SK-N-SH (cell line): ENCODE results near the gene COQ10B. TPM values are rescaled to one million over a fixed set of nuclear protein-coding genes. Genes with fewer than 3 reads are reported as not detected.
A peak's percentile ranks its signal among the peaks of the same experiment; 100 is the strongest.

ENCODE experiments used
- CTCF ChIA-PET: fragments of 300-600, 350-600 bp; formaldehyde crosslinking; extraction: SDS; loops from one replicate; lab custom pipeline; 2021; lab: Yijun Ruan, JAX
- POLR2A ChIA-PET: fragments of 350-600 bp; sonication (Branson Sonifier 250); formaldehyde crosslinking; extraction: SDS; loops from one replicate; lab custom pipeline; 2020; ENCODE audit warnings: antibody characterized with exemption, inconsistent platforms; lab: Yijun Ruan, JAX
- DNase-seq: peaks from one replicate; pipeline ENCODE4 v3.0.0; 2012
- H2AFZ ChIP-seq: fragments of 200-600 bp; sonication (generic); 2 replicates; pipeline ENCODE4 v1.8.1; 2016; ENCODE audit warnings: antibody characterized with exemption, mild to moderate bottlenecking, low read depth
- H3F3A ChIP-seq: fragments of 200-600 bp; sonication (generic); replicated peaks from 2 replicates; pipeline ENCODE3; 2016; ENCODE audit warnings: antibody characterized with exemption, mild to moderate bottlenecking; ENCODE audit not compliant: insufficient read depth
- H3K27ac ChIP-seq, 2 experiments: fragments of 200-500 bp in 1 of 2; fragments of 200-600 bp in 1 of 2; sonication (Bioruptor generic) in 1 of 2; sonication (generic), shearing (Covaris generic) in 1 of 2; 2 replicates each; pipeline versions ENCODE4 v1.5.1 to v1.6.1; 2014 to 2016; ENCODE audit warnings: low read depth in 2 of 2, inconsistent platforms in 1 of 2, low read length in 1 of 2, mild to moderate bottlenecking in 1 of 2, mixed read lengths in 1 of 2
- H3K27me3 ChIP-seq: fragments of 200-600 bp; sonication (generic), shearing (Covaris generic); 2 replicates; pipeline ENCODE4 v1.6.1; 2016; ENCODE audit warnings: mixed run types; ENCODE audit not compliant: insufficient read depth
- H3K36me3 ChIP-seq, 2 experiments: fragments of 200-500 bp in 1 of 2; fragments of 200-600 bp in 1 of 2; sonication (Bioruptor generic) in 1 of 2; sonication (generic) in 1 of 2; replicated peaks in 1 of 2; 2 replicates each; pipeline versions ENCODE3 to v1.5.1; 2014 to 2016; ENCODE audit warnings: low read length in 1 of 2, mild to moderate bottlenecking in 1 of 2; ENCODE audit not compliant: insufficient read depth in 2 of 2, control insufficient read depth in 1 of 2
- H3K4me1 ChIP-seq, 2 experiments: fragments of 200-500 bp in 1 of 2; fragments of 200-600 bp in 1 of 2; sonication (Bioruptor generic) in 1 of 2; sonication (generic), shearing (Covaris generic) in 1 of 2; 2 replicates each; pipeline versions ENCODE4 v1.5.1 to v1.6.1; 2014 to 2016; ENCODE audit warnings: low read depth in 1 of 2, low read length in 1 of 2, mixed run types in 1 of 2; ENCODE audit not compliant: insufficient read depth in 2 of 2, control insufficient read depth in 1 of 2
- H3K4me2 ChIP-seq: fragments of 200-600 bp; sonication (generic), shearing (Covaris generic); 2 replicates; pipeline ENCODE4 v1.6.1; 2017; ENCODE audit warnings: mixed run types
- H3K4me3 ChIP-seq, 2 experiments: fragments of 200-500 bp in 1 of 2; fragments of 200-600 bp in 1 of 2; sonication (Bioruptor generic) in 1 of 2; sonication (generic), shearing (Covaris generic) in 1 of 2; 2 replicates each; pipeline versions ENCODE4 v1.5.1 to v1.8.1; 2014 to 2016; ENCODE audit warnings: low read depth in 2 of 2, inconsistent platforms in 1 of 2, low read length in 1 of 2, mild to moderate bottlenecking in 1 of 2, mixed read lengths in 1 of 2, moderate library complexity in 1 of 2
- H3K79me2 ChIP-seq: fragments of 200-600 bp; sonication (generic); 2 replicates; pipeline ENCODE4 v1.8.1; 2017; ENCODE audit warnings: mild to moderate bottlenecking; ENCODE audit not compliant: insufficient read depth
- H3K9ac ChIP-seq: fragments of 200-600 bp; sonication (generic); 2 replicates; pipeline ENCODE4 v1.6.1; 2017; ENCODE audit warnings: mixed run types
- H3K9me2 ChIP-seq: fragments of 200-600 bp; sonication (generic); 2 replicates; pipeline ENCODE4 v1.6.1; 2017; ENCODE audit warnings: mixed run types
- H3K9me3 ChIP-seq: fragments of 200-600 bp; sonication (generic); 2 replicates; pipeline ENCODE4 v1.6.1; 2017; ENCODE audit warnings: mixed run types, mild to moderate bottlenecking, moderate library complexity
- H4K20me1 ChIP-seq: fragments of 200-600 bp; sonication (generic); 2 replicates; pipeline ENCODE4 v1.6.1; 2017; ENCODE audit warnings: mild to moderate bottlenecking, mixed run types; ENCODE audit not compliant: insufficient read depth
- CHD2 ChIP-seq: fragments of 150-350 bp; IDR thresholded peaks from 2 replicates; pipeline ENCODE4 v1.6.1; 2018; ENCODE audit warnings: low read length; ENCODE audit not compliant: partially characterized antibody
- CTCF ChIP-seq: fragments of 200-600 bp; sonication (generic); IDR thresholded peaks from 2 replicates; pipeline ENCODE4 v1.6.1; 2017; ENCODE audit warnings: antibody characterized with exemption, mild to moderate bottlenecking, moderate library complexity
- EP300 ChIP-seq, 2 experiments: IDR thresholded peaks; 2 replicates each; pipeline versions ENCODE4 v1.4.0 to v1.6.1; 2012; ENCODE audit warnings: borderline replicate concordance in 1 of 2, low read depth in 1 of 2, low read length in 1 of 2
- EZH2phosphoT487 ChIP-seq: fragments of 200-600 bp; sonication (generic); IDR thresholded peaks from 2 replicates; pipeline ENCODE4 v1.6.1; 2017; ENCODE audit warnings: low read depth, mixed run types, mild to moderate bottlenecking, antibody characterized with exemption, moderate library complexity, borderline replicate concordance
- FOSL2 ChIP-seq: IDR thresholded peaks from 2 replicates; pipeline ENCODE4 v1.4.0; 2012; ENCODE audit warnings: low read depth, mild to moderate bottlenecking, moderate library complexity, borderline replicate concordance
- FOXJ3 ChIP-seq: sonication (generic); formaldehyde crosslinking; IDR thresholded peaks from 2 replicates; pipeline ENCODE4 v1.5.1; 2020; ENCODE audit warnings: mild to moderate bottlenecking, missing genetic modification reagents
- GATA2 ChIP-seq: sonication (generic); formaldehyde crosslinking; IDR thresholded peaks from 2 replicates; pipeline ENCODE4 v1.5.0; 2020; ENCODE audit warnings: mild to moderate bottlenecking, missing genetic modification reagents
- JUND ChIP-seq: IDR thresholded peaks from 2 replicates; pipeline ENCODE4 v1.4.0; 2012
- MEF2A ChIP-seq: IDR thresholded peaks from 2 replicates; pipeline ENCODE4 v1.4.0; 2012; ENCODE audit warnings: low read depth, borderline replicate concordance
- MXI1 ChIP-seq: IDR thresholded peaks from 2 replicates; pipeline ENCODE4 v1.6.1; 2012; ENCODE audit warnings: mild to moderate bottlenecking, low read depth, low read length, improper control_type of control experiment
- NRF1 ChIP-seq: IDR thresholded peaks from 2 replicates; pipeline ENCODE4 v1.6.1; 2012; ENCODE audit warnings: low read depth, mild to moderate bottlenecking, low read length
- RAD21 ChIP-seq: IDR thresholded peaks from 2 replicates; pipeline ENCODE4 v1.6.1; 2012; ENCODE audit warnings: mild to moderate bottlenecking, low read length
- RCOR1 ChIP-seq: fragments of 150-350 bp; IDR thresholded peaks from 2 replicates; pipeline ENCODE4 v1.6.1; 2017; ENCODE audit warnings: antibody characterized with exemption, low read length
- RXRA ChIP-seq: IDR thresholded peaks from 2 replicates; pipeline ENCODE4 v1.4.0; 2012; ENCODE audit warnings: low read depth, mild to moderate bottlenecking, borderline replicate concordance
- SIN3A ChIP-seq: IDR thresholded peaks from 2 replicates; pipeline ENCODE4 v1.6.1; 2012; ENCODE audit warnings: low read depth, mild to moderate bottlenecking, low read length, moderate library complexity, borderline replicate concordance
- SMC3 ChIP-seq: IDR thresholded peaks from 2 replicates; pipeline ENCODE4 v1.6.1; 2012; ENCODE audit warnings: low read depth, low read length, improper control_type of control experiment
- TAF1 ChIP-seq: IDR thresholded peaks from 2 replicates; pipeline ENCODE4 v1.6.1; 2012; ENCODE audit warnings: low read depth, mild to moderate bottlenecking, low read length, moderate library complexity, borderline replicate concordance
- TCF12 ChIP-seq: IDR thresholded peaks from 2 replicates; pipeline ENCODE4 v1.4.0; 2012
- USF1 ChIP-seq: IDR thresholded peaks from 2 replicates; pipeline ENCODE4 v1.4.0; 2012; ENCODE audit warnings: low read depth, borderline replicate concordance
- YY1 ChIP-seq: IDR thresholded peaks from 2 replicates; pipeline ENCODE4 v1.4.0; 2012; ENCODE audit warnings: low read depth, mild to moderate bottlenecking
- WGBS: methylation state at CpG from one replicate; pipeline ENCODE4 v1.1.6; 2017; ENCODE audit warnings: low lambda C conversion rate; 5-methylcytosine and 5-hydroxymethylcytosine counted together
- polyA plus RNA-seq, 3 experiments: library from polyadenylated mRNA; depleted of rRNA; stranded (reverse); fragments of >200 nt; gene quantifications; 2 replicates each; pipeline ENCODE4 v1.2.3, GENCODE V29; 2012
- TF ChIP-seq, protein P1 (sequence below): IDR thresholded peaks from 2 replicates; pipeline ENCODE4; 2012
- TF ChIP-seq, protein P2 (sequence below): fragments of 150-350 bp; IDR thresholded peaks from 2 replicates; pipeline ENCODE4 v1.6.1; 2017; ENCODE audit warnings: antibody characterized with exemption, low read length, low read depth, borderline replicate concordance
- TF ChIP-seq, protein P3 (sequence below): fragments of 150-350 bp; IDR thresholded peaks from 2 replicates; pipeline ENCODE4 v1.6.1; 2016; ENCODE audit warnings: mild to moderate bottlenecking, low read depth, low read length

The COQ10B gene
- polyA plus RNA-seq, 1 of the 3 experiments (the other 2 are of a cell fraction), result 3.6 TPM

- H3K36me3 ChIP-seq, result peaks cover 6 to 24% of the 10 kb centered on the region in 2 experiments
- ChIA-PET CTCF (no interaction called here), POLR2A (no interaction called here)
- H3K4me2 ChIP-seq, result no peak overlapping the region
- H3K4me3 ChIP-seq, result no peak overlapping the region
- peaks cover 14% of the 10 kb centered on the region for H3F3A ChIP-seq
- H3K4me1 ChIP-seq, result peaks cover 3 to 4% of the 10 kb centered on the region in 2 experiments; a peak in 3 of 4 replicates
- no peak for DNase-seq
- H3K27me3 ChIP-seq, result no peaks in the 10 kb centered on the region
- peaks cover 100% of the 10 kb centered on the region for H3K79me2 ChIP-seq
- no peaks in the 10 kb centered on the region for H3K9me2 ChIP-seq
- H4K20me1 ChIP-seq, result peaks cover 100% of the 10 kb centered on the region
- no peak overlapping the region for H3K9ac ChIP-seq
- no peak overlapping the region for H3K27ac ChIP-seq
- TF ChIP-seq RXRA, result no peak
- TF ChIP-seq, protein P1, sequence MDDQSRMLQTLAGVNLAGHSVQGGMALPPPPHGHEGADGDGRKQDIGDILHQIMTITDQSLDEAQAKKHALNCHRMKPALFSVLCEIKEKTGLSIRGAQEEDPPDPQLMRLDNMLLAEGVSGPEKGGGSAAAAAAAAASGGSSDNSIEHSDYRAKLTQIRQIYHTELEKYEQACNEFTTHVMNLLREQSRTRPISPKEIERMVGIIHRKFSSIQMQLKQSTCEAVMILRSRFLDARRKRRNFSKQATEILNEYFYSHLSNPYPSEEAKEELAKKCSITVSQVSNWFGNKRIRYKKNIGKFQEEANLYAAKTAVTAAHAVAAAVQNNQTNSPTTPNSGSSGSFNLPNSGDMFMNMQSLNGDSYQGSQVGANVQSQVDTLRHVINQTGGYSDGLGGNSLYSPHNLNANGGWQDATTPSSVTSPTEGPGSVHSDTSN, result no peak
- no peak for TF ChIP-seq CHD2
- TF ChIP-seq FOSL2, result no peak
- TF ChIP-seq FOXJ3 (CRISPR knock-in tag), result no peak
- TF ChIP-seq, protein P2, sequence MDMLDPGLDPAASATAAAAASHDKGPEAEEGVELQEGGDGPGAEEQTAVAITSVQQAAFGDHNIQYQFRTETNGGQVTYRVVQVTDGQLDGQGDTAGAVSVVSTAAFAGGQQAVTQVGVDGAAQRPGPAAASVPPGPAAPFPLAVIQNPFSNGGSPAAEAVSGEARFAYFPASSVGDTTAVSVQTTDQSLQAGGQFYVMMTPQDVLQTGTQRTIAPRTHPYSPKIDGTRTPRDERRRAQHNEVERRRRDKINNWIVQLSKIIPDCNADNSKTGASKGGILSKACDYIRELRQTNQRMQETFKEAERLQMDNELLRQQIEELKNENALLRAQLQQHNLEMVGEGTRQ, result no peak
- TF ChIP-seq TCF12, result no peak
- TF ChIP-seq CTCF, result no peak
- TF ChIP-seq RAD21, result no peak
- 95% methylated on average over 3 of the region's 3 CpGs for WGBS
- H3K9me3 ChIP-seq, result no peaks in the 10 kb centered on the region
- no peak overlapping the region for H2AFZ ChIP-seq
These were observed 25.4 kb upstream of the COQ10B start for GRCh38 chr2:197427986-197428385.

DNA sequence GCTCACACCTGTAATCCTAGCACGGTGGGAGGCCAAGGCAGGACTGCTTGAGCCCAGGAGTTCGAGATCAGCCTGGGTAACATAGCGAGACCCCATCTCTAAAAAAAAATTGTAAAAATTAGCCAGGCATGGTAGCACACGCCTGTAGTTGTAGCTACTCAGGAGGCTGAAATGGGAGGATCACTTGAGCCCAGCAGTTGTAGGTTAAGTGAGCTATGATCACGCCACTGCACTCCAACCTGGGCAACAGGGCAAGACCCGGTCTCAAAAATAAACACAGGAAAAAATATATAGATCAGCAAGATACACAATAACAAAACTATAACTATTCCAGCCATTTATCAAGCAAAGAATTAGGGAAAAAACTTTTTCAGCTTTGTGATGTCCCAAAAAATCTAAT, 21.5 kb upstream of the COQ10B start:
- H4K20me1 ChIP-seq, result peaks cover 71% of the 10 kb centered on the region
- POLR2A ChIA-PET, result no interaction called here
- TF ChIP-seq YY1 (no peak), SMC3 (no peak), MEF2A (no peak), GATA2 (no peak), EP300 (IDR thresholded peaks at IDR 0.05; ENCODE audit: borderline replicate concordance in 1 of 2, low read depth in 1 of 2, low read length in 1 of 2) (no peak), RCOR1 (no peak), MXI1 (no peak), EZH2phosphoT487 (no peak), TAF1 (no peak), SIN3A (no peak), NRF1 (no peak), USF1 (no peak), JUND (no peak), TCF12 (no peak)
- TF ChIP-seq, protein P2, result no peak
- TF ChIP-seq, protein P3, sequence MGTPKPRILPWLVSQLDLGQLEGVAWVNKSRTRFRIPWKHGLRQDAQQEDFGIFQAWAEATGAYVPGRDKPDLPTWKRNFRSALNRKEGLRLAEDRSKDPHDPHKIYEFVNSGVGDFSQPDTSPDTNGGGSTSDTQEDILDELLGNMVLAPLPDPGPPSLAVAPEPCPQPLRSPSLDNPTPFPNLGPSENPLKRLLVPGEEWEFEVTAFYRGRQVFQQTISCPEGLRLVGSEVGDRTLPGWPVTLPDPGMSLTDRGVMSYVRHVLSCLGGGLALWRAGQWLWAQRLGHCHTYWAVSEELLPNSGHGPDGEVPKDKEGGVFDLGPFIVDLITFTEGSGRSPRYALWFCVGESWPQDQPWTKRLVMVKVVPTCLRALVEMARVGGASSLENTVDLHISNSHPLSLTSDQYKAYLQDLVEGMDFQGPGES, result no peak

More for the DNA sequence above, 21.5 kb upstream of the COQ10B start:
- peaks cover 80% of the 10 kb centered on the region for H3K79me2 ChIP-seq
- H3K4me3 ChIP-seq, result no peak overlapping the region
- H2AFZ ChIP-seq, result no peak overlapping the region
- 89% methylated on average over 6 of the region's 6 CpGs for WGBS
- CTCF ChIA-PET, result interaction anchor here (1.2 kb wide), 1 partner anchor 19 kb away, joined by 3 read pairs; no protein-coding TSS in a partner anchor
- peak overlapping the region; percentile 1; the same call in 1 of the 2 replicates for H3K4me2 ChIP-seq
- peaks cover 9% of the 10 kb centered on the region for H3F3A ChIP-seq
- no peak overlapping the region for H3K9ac ChIP-seq
- H3K4me1 ChIP-seq, result peaks cover 5 to 14% of the 10 kb centered on the region in 2 experiments; a peak in 3 of 4 replicates
- H3K27me3 ChIP-seq, result no peaks in the 10 kb centered on the region
- H3K9me2 ChIP-seq, result no peaks in the 10 kb centered on the region
- no peak for DNase-seq
- H3K9me3 ChIP-seq, result no peaks in the 10 kb centered on the region
- H3K27ac ChIP-seq, result no peak overlapping the region
- H3K36me3 ChIP-seq, result peaks cover 0 to 6% of the 10 kb centered on the region in 2 experiments
